C1 segment of cervical spinal cord (tissue), 14 donors: ENCODE data around the gene TRDN.
"Not testable (repeated sequence)": the region's sequence is repeated elsewhere in the genome, so short reads cannot be mapped to it uniquely, and the experiment has no call there.

Experiments used
- DNase-seq, 14 donors: peaks; one replicate each; lab custom pipeline; 2025; lab: John Stamatoyannopoulos, UW

Gene TRDN

DNA sequence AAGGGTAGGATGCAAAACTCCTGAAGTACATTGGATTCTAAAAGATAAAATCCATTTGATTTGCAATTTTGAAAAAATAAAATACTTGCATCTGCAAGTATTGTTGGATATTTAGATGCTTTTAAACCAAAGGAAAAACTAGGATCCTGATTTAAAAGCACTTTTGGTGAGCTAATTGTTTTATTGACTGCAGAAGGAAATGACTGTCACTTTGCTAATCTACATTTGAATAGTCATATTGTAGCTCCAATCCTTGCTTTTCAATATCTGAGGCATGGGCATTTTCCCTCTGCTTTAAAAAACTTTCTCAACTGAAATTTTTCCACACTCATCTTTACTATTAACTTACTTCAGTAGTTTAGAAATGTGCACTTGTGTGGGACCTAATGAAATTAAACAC, 74.1 kb downstream of the TRDN start:
- no peak for DNase-seq

DNA sequence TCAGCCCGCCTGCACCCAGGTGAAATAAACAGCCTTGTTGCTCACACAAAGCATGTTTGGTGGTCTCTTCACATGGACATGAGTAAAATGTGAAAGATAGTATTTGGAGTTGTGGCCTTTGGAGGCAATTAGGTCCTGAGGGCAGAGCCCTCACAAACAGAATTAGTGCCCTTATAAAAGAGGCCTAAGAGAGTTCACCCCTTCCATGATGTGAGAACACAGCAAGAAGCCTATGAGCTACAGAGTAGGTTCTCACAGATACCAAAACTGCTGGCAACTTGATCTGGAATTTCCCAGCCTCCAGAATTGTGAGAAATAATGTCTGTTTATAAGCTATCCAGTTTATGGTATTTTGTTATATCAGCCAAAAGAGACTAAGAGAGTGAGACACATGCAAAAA, 74.5 kb downstream of the TRDN start:
- no peak for DNase-seq

DNA sequence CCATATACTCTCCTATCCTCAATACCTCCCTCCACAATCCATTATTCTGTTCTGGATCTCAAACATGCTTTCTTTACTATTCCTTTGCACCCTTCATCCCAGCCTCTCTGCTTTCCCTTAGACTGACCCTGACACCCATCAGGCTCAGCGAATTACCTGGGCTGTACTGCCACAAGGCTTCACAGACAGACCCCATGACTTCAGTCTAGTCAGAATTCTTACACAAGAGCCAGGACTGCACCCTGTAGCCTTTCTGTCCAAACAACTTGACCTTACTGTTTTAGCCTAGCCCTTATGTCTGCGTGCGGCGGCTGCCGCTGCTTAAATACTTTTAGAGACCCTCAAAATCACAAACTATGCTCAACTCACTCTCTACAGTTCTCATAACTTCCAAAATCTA, 76.9 kb downstream of the TRDN start:
- DNase-seq = not testable (repeated sequence)

DNA sequence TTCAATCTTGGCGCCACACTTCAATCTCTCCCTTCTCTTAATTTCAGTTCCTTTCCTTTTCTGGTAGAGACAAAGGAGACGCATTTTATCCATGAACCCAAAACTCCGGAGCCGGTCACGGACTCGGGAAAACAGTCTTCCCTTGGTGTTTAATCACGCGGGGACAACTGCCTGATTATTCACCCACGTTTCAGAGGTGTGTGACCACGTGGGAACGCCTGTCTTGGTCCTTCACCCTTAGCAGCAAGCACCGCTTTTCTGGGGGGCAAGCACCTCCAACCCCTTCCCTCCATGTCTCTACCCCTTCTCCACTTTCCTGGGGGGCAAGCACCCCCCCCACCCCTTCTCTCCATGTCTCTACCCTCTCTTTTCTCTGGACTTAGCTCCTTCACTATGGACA, 79.3 kb downstream of the TRDN start:
- not testable (repeated sequence) for DNase-seq

DNA sequence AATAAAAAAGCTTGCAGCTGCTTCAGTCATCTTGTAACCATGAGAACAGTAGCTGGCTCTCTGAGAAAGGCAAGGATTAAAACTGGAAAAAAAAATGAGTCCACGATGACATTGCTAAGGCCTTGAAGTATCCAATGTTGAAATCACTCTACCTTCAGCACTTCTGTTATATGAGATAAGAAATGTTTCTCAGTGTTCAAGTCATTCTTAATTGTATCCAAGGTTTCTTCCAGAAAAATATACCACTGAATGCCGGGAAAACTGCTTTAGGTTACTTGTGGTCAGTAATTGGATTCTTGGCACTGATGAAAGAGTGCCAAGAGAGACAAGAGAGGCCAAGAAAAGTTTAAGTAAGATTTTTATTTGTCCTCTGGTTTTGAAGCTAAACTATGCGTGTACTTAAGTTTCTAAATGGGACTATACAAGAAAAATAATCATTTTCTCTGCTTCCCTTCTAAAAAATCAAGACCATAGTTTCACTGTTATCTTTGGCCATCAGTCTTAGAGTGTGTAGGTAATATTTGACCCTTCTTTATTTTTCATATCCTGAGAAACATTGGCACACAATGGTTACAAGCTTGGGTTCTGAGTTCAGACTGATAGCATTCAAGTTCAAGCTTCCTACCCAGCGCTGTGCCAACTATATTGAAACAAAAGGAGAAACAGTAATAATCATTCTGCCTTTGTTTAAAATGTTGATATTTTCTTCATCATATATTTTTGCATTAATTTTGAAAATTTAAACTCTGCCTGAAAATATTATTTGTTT, 84.6 kb downstream of the TRDN start:
- DNase-seq = no peak

DNA sequence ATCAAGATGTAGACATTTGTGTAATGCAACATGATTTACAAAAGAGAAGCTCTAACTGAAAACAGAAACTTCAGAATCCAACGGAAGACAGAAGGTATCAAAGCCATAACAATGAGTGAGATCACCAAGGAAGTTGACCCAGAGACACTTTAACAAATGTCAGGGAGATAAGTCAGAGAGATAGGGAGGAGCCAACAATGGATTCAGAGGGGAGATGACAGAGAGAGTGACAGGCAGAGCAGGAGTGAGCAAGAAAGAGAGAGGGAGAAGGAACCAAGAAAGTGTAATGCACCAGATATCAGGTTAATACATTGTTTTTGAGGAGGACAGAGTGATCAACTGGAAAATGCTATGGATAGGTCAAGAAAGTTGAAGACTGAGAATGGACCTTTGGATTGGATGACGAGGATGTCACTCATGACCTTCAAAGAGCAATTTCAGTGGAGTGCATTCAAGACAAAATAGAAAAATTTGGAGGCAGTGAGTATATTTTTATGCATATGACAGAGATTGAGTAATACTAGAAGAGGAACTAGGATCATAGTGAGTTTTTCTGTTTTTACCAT, 86.6 kb downstream of the TRDN start:
- DNase-seq = no peak

DNA sequence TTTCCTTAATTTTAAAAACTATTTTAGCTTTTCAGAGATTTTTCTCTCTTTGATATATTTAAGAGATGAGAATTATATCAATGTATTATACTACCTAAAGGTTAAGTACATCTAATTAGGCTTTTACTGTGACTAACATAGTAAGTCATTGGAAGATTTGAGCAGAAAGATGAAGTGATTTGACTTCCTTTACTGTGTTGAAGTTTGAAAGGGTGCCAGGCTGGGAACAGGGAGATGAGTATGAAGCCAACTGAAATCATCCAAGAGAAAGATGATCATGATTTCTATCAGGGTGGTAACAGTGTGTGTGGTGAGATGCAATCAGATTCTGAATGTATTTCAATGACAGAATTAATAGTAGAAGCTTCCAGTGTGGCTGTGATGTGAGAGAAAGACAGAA, 87.3 kb downstream of the TRDN start:
- DNase-seq = no peak

DNA sequence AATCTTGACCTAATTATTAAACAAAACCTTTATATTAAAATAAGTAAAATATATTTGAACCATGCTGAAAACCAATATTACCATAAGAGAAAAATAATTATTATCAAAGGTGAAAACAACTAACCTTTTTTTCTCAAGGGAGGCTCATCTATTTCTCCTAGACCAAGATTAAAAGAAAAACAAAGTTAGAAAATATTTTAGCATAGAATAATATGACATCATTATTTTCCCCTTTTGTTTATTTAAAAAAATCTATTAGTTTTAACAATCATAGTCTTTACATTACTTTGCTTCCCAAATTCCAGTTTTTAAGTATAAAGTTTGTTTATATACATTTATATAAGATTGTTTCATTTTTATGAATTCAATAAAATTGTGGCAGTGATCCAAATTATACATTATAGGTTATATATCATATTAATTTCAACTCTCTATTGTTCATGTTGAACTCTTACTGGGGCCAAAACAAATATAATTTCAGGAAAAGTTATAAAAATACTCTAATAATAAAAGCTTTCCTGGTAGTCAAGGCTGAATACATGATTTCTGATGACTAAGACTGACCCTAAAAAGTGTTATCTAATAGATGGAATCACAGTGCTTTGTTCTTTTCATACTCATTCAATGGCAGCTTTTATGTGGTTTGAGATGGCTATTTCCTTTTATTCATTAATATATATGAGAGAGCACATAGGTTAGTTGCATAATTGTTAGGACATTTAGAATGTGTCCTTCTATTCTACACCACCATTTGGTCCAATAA, 89.4 kb downstream of the TRDN start:
- no peak for DNase-seq

DNA sequence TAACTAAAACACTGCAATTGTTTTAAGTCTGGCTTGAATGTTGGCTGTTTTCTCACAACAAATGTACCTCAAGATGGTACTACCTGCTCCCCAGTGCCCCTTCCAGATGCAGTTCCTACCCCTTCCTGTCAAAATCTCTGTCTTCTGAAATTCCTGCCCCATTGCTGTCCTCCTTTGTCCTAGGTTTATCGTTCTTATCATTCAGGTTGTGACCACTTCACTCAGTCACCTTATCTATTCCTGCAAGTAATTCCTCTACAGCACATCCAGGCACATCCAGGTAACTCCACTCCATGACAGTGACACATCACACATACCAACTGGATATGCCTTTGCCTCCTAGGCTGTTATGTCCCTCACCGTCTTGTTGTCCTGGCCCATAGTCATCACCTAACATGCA, 90.2 kb downstream of the TRDN start:
- no peak for DNase-seq

DNA sequence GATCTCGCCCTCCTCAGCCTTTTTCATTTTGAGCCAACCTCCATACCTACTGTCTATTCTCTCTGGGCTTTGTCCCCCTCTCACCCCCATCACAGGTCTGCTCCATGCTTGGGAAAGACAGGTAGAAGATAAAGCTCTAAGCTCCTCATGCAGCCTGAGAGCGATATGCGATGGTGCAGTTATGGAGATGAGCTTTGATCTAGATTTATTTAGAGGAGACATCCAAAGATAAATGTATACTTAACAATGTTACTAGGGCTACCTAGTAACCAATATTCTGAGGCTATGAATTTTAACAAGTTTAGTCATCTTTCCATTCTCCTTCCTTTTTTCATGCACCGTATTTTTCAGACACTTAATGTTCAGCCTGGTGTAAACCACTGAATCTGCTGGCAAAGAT, 95.3 kb downstream of the TRDN start:
- no peak for DNase-seq

DNA sequence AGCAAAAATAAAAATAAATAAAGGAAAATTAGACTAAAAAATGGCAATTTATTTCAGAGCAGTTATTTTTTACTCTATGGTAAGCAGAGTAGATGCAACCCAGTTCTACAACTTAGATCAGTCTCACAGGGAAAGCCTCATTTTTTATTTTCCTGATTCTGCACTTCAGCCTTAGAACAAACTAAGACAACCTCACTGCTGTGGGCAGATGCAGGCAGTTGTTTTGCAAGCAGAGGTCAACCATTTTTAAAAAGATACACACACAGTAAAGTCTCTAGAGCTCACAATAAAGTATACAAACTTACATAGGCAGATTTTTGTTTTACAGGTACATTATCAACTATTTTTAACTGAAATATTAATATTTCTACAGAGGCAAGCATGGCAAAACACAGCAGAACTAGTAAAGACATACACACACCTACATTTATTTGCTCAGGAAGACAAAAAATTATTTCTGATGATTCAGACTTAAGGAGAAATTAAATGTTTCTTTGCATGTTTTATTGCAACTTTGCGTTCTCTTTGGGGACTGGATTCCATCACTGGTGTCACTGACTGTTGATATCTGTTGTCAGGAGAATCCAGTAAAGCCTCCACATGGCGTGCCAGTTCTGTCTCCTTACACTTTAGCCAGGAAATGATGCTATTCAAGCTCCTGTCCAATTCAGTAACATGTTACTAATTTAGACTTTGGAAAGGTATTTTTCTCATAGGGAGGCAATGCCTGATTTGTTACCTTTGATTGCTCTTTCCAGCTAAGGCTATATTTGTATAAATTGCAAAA, 102.7 kb downstream of the TRDN start:
- DNase-seq = no peak

DNA sequence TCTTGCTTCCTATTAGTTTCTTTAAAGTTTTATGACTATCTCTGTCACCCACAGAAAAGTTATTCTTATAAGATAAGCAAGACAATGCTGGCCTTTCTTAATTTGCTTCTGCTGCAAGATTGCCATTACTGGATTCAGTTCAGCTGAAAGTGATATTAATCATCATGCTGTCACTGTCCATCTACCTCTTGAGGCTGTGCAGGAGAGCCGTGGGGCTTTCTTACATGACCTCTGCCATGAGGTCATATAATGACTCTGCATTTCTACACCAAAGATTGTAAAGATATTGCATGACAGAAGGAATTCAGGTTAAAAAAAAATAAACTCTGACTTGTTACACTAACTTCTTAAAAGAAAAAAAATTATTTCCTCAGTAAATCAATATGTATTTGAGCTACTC, 106.9 kb downstream of the TRDN start:
- no peak for DNase-seq

DNA sequence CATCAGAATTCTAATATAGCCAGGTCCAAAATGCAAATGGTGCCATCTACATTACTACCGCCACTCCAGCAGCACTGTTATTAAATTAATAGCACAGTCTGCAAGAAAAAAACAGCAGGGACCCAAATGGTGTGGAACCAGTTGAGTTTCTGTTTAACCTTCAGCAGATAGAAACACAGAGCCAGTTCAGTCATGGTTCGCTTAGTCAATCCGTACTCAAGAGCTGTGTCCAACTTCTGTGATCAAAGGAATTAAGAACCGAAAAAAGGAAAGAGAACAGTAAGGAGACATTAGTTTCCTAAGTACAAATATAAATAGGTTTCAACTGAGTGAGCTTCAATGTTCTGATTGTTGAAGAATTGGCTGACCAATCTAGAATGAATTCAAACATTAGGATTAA, 107.7 kb downstream of the TRDN start:
- DNase-seq = no peak

DNA sequence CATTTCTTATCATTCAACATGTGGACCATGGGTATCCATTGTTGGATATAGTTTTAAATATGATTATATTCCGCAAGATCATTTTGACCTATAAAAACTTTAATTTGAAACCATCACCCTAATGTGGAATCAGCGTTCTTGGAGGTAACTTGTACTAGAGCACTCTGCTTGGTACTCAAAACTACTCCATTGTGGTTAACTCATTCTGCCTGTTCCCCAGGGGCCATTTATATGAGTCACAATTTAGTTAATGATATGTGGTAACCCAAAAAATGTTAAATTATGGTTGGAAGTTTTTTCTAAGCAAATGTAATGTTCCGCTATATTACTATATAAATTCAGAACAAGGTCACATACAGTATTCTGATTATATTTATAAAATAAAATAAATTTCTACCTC, 109.3 kb downstream of the TRDN start:
- no peak for DNase-seq

DNA sequence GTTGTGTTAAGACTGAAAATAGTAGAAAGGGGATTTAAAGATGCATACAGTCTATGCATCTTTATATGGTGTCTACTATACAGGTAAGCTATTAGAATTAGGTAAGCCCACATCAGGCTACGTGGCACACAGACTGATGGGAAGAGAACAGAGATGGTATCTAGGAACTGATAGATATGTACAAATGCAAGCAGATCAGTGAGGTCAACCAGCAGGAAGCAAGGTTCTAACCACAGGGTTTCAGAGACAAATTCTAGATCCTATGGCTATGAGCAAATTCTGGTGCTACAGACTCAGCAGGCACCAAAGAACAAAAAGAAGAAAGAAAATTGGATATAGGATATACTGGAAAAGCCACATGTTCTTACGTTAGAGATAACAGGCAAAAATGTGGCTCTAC, 110.6 kb downstream of the TRDN start:
- no peak for DNase-seq

DNA sequence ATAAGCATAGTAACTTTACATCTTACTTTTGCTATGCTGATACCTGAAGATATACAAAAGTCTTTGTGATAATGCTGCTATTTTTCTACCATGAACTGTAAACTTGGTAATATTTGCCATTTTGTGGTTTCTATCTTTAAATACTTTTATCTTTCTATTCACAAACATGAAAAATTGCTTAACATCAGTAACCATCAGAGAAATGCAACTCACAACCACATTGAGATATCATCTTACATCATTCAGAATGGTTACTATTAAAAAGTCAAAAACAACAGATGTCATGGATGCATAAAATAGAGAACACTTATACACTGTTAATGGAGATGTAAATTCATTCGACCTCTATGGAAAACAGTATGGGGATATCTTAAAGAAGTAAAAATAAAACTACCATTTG, 112.0 kb downstream of the TRDN start:
- no peak for DNase-seq

DNA sequence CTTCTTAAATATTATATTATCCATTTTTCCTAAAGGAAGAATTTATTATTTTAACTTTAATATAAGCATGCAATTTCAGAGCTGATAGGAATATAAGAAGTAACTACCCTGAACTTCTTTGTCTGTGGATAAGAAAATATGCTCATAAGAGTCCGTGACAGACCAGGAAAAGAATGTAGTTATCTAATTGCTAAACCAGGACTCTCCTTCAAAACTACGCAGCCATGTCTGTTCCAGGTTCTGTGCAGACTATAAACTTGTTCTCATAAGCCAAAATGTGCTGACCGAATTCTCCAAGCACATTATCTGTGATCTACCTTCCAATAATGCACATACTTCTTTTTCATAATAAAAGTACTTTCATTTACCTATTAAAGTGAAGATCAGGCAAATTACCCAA, 116.5 kb downstream of the TRDN start:
- no peak for DNase-seq

DNA sequence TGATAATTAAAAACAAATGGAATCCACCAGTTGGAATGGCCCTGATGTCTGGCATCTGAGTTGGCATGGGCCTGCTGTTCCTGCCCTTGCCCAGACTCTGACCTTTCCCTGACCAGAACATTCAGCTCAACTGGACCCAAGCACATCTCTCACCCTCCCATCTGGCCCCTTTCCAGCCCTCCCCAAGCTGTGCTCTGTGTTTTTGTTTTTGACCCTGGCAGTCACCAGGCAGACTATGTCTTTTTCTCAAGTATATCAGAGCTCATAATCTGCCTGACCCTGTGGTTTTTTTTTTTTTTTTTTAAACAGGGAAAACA, 117.6 kb downstream of the TRDN start:
- peak in 12 of 14 donors; percentile 0 to 70 (median 23) for DNase-seq

DNA sequence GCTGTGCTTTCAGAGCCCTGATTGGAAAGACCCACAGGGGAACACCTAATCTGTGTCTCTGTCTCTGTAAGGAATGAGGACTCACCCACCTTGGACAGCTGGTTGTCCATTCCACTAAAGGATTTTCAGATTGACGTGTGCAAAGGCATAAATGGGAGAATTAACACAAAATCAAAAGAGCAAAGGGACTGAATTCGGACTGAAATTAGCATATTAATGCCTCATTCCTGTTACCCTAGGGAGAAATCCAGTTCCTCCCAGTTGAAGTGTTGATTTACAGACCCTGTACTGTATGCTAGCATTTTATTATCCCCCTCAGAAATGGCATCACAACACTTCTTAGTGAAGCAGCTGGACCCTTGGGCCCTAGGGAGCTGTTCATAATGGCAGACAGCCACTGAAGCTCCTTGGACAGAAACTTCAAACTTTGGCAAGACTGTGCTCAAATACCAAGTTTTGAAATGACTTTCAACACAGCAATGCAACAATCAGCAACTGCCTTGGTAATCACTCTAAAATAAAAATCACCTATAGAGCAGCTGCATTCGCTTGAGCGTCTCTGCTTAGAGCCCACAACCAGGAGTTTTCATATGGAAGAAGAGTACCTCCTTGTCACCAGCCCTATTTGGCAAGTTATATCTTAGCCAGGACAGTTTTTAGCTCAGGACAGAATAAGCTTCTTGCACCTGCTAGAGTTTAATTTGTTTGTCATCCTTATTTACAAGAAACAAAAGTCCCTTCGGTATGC, 118.1 kb downstream of the TRDN start:
- DNase-seq = peak in 1 of 14 donors; percentile 3

DNA sequence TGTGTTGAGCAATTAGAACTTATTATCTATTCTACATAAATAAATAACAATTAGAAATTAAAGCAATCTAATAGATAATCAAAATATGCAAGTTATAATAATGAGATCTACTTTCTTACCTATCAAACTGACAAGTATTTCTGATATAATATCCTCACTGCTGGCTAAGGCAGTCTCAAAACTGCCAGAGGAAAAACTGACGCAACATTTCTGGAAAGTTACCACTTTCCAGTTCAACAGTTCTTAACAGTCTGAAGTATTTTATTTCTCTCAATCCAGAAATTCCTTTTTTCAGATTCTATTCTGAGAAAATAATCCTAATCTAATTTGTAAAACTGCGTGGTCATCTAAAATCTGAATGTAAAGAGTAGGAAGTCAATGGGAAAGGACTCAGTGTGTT, 121.0 kb downstream of the TRDN start:
- no peak for DNase-seq

DNA sequence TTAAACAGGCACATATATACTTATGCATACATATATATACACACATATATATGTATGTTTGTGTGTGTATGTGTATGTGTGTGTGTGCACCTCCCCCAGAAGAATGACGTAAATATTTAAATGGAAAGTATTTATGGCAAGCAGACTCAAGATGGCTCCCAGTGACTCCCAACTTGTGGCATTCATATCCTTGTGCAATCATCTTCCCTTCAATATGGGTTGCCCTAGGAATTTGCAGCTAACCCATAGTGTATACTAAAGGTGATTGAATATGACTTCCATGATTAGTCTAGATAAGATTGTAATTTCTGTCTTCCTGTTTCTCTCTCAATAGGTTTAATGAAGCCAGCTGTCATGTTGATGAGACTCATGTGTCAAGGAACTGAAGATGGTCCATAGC, 127.6 kb downstream of the TRDN start:
- no peak for DNase-seq

DNA sequence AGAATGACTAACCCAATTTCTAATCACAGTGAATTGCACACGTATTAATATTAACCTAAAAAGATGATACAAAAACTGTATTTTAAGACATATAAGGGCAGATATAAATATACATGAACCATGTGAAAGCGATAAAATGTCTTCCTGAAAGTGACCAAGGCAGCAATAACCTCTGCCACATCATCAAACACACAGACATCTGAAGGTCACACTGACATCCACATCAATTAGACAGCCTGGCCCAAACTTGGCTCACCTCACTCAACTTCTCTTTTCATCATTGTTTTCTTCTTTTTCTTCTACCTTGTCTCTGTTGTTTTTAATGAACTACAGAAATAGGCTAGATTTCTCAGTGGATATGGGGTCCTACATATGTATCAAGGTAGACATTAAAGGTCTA, 128.5 kb downstream of the TRDN start:
- no peak for DNase-seq
